Effector CD8-positive, alpha-beta T cell (primary cell): Measurements from ENCODE around the gene ENO4.

Experiments used
- DNase-seq: peaks from one replicate; lab custom pipeline; 2025; lab: John Stamatoyannopoulos, UW

ENO4 gene

GRCh38 chr10:116917481-116917880 lies 68.2 kb downstream of the ENO4 start:
- DNase-seq = no peak

- no peak for DNase-seq
Observed at GRCh38 chr10:116918583-116918982, 69.3 kb downstream of the ENO4 start.

- DNase-seq = no peak
Observed at GRCh38 chr10:116919164-116919563, 69.9 kb downstream of the ENO4 start.

GRCh38 chr10:116919706-116920105 lies 70.4 kb downstream of the ENO4 start:
- no peak for DNase-seq

GRCh38 chr10:116925056-116925455 lies 75.8 kb downstream of the ENO4 start:
- no peak for DNase-seq

- DNase-seq = no peak
Observed at GRCh38 chr10:116926426-116926825, 77.1 kb downstream of the ENO4 start.

- no peak for DNase-seq
Observed at GRCh38 chr10:116931806-116932205, 82.5 kb downstream of the ENO4 start.
